K562 (cell line): ENCODE results near the gene TMEM69. TPM values are rescaled to one million over a fixed set of nuclear protein-coding genes. Genes with fewer than 3 reads are reported as not detected.

Experiments used
- ATAC-seq: fragments of 200-7000 bp; cut with Tn5 transposase; 3 replicates; pipeline ENCODE4 v1.9.1; 2020; ENCODE audit warnings: moderate library complexity
- BruUV-seq: library from RNA; stranded (reverse); fragments of 400-500 nt; replicated peaks from 2 replicates; lab custom pipeline; 2021; lab: Mats Ljungman, UMichigan
- CTCF ChIA-PET: fragments of 300-600 bp; formaldehyde crosslinking; extraction: SDS; loops from one replicate; lab custom pipeline; 2021; ENCODE audit warnings: low intra/inter-chr PET ratio; lab: Yijun Ruan, JAX
- POLR2A ChIA-PET: fragments of 300-600, 350-650 bp; sonication (Branson Sonifier 250); formaldehyde crosslinking; extraction: SDS; loops from one replicate; lab custom pipeline; 2021; ENCODE audit warnings: antibody characterized with exemption, inconsistent platforms; lab: Yijun Ruan, JAX
- DNase-seq, 4 experiments: peaks; one replicate each; pipeline versions ENCODE4 v3.0.0 to v3.0.0-alpha.2; 2011 to 2018; ENCODE audit warnings: low spot score in 3 of 4, mixed read lengths in 3 of 4; ENCODE audit errors: extremely low read depth in 1 of 4
- FAIRE-seq: peaks from 2 replicates; lab custom pipeline; 2011; peaks lifted over from hg19 to GRCh38; lab: Jason Lieb, UNC
- H2AFZ ChIP-seq: 2 replicates; pipeline ENCODE4 v1.6.0; 2011; ENCODE audit warnings: low read depth, low read length, control low read depth, inconsistent platforms
- H3K27ac ChIP-seq: fragments of 200-600 bp; 3 replicates; pipeline ENCODE4 v1.8.0; 2011; ENCODE audit warnings: low read depth, mild to moderate bottlenecking, control low read depth, inconsistent platforms, low read length, moderate library complexity, mixed read lengths; ENCODE audit errors: extremely low read depth
- H3K27me3 ChIP-seq, 2 experiments: fragments of 300-600 bp in 1 of 2; 2 replicates in 1 of 2; 3 replicates in 1 of 2; pipeline versions ENCODE4 v1.6.0 to v1.8.0; 2011; ENCODE audit warnings: inconsistent platforms in 2 of 2, low read length in 2 of 2, mild to moderate bottlenecking in 1 of 2, mixed read lengths in 1 of 2, moderate library complexity in 1 of 2; ENCODE audit not compliant: control insufficient read depth in 2 of 2, insufficient read depth in 2 of 2
- H3K36me3 ChIP-seq: fragments of 300-600 bp; 3 replicates; pipeline ENCODE4 v1.8.0; 2011; ENCODE audit warnings: mild to moderate bottlenecking, low read length, inconsistent platforms; ENCODE audit not compliant: control insufficient read depth, insufficient read depth
- H3K4me1 ChIP-seq, 2 experiments: fragments of 200-600 bp in 1 of 2; replicated peaks in 1 of 2; 2 replicates in 1 of 2; 3 replicates in 1 of 2; pipeline versions ENCODE4 v1.5.1 to v1.8.0; 2011; ENCODE audit warnings: inconsistent platforms in 2 of 2, low read length in 2 of 2, mild to moderate bottlenecking in 1 of 2, mixed read lengths in 1 of 2, moderate library complexity in 1 of 2; ENCODE audit not compliant: control insufficient read depth in 2 of 2, insufficient read depth in 2 of 2
- H3K4me2 ChIP-seq: 2 replicates; pipeline ENCODE4 v1.6.1; 2011; ENCODE audit warnings: low read length, control low read depth, inconsistent platforms, mixed read lengths; ENCODE audit not compliant: insufficient read depth
- H3K4me3 ChIP-seq: fragments of 200-600 bp; sonication (generic), shearing (Covaris generic); 2 replicates; pipeline ENCODE4 v1.5.1; 2016; ENCODE audit warnings: control low read depth, inconsistent platforms
- H3K79me2 ChIP-seq: fragments of 200-600 bp; 3 replicates; pipeline ENCODE4 v1.8.0; 2011; ENCODE audit warnings: low read length, inconsistent platforms; ENCODE audit not compliant: control insufficient read depth, insufficient read depth
- H3K9ac ChIP-seq, 2 experiments: 2 replicates each; pipeline versions ENCODE4 v1.6.0 to v1.6.1; 2011; ENCODE audit warnings: low read depth in 2 of 2, low read length in 2 of 2, control low read depth in 1 of 2, inconsistent platforms in 1 of 2, mild to moderate bottlenecking in 1 of 2, mixed read lengths in 1 of 2; ENCODE audit not compliant: insufficient read depth in 1 of 2
- H3K9me1 ChIP-seq: one replicate; pipeline ENCODE4 v1.6.0; 2011; ENCODE audit warnings: inconsistent platforms, mild to moderate bottlenecking, low read length, moderate library complexity; ENCODE audit not compliant: control insufficient read depth, insufficient read depth
- H3K9me3 ChIP-seq: replicated peaks from 2 replicates; pipeline ENCODE4 v1.5.1; 2011; ENCODE audit warnings: low read depth, low read length, inconsistent platforms; ENCODE audit not compliant: control insufficient read depth, insufficient read depth
- H4K20me1 ChIP-seq: replicated peaks from 2 replicates; pipeline ENCODE4 v1.6.1; 2011; ENCODE audit warnings: low read length, inconsistent platforms, mixed read lengths; ENCODE audit not compliant: control insufficient read depth, insufficient read depth
- ARID2 ChIP-seq: fragments of 450-650 bp; IDR thresholded peaks from 2 replicates; pipeline ENCODE4 v1.6.1; 2017; ENCODE audit warnings: antibody characterized with exemption, mild to moderate bottlenecking
- CREM ChIP-seq: IDR thresholded peaks from 2 replicates; pipeline ENCODE4 v1.6.1; 2014; ENCODE audit warnings: antibody characterized with exemption, low read depth
- HDAC6 ChIP-seq: IDR thresholded peaks from 2 replicates; pipeline ENCODE4 v1.6.1; 2012; ENCODE audit warnings: low read depth, mild to moderate bottlenecking, control low read depth, inconsistent platforms, low read length, moderate library complexity
- MEF2A ChIP-seq: IDR thresholded peaks from 2 replicates; pipeline ENCODE4 v1.6.1; 2011; ENCODE audit warnings: low read depth, mild to moderate bottlenecking, low read length, moderate library complexity; ENCODE audit not compliant: control insufficient read depth
- PURB ChIP-seq: sonication (generic); formaldehyde crosslinking; IDR thresholded peaks from 2 replicates; pipeline ENCODE4 v1.9.0; 2021; ENCODE audit warnings: low read depth, mild to moderate bottlenecking, missing genetic modification reagents
- WGBS: fragments of 100-300 bp; shearing (Covaris generic); methylation state at CpG from one replicate; pipeline ENCODE4 v1.1.6; 2016; ENCODE audit warnings: low coverage, mixed read lengths; ENCODE audit not compliant: insufficient coverage; ENCODE audit errors: missing lambda C conversion rate; 5-methylcytosine and 5-hydroxymethylcytosine counted together
- in situ Hi-C: fragments of 300-500 bp; cut with MboI; formaldehyde crosslinking; loops from 4 replicates; pipeline ENCODE4 v1.15.0; 2018; ENCODE audit warnings: inconsistent platforms, mixed read lengths
- intact Hi-C: fragments of 100-400 bp; cut with micrococcal nuclease; formaldehyde crosslinking; loops from 2 replicates; pipeline ENCODE4 v1.14.2; 2022
- polyA plus RNA-seq, 8 experiments: library from polyadenylated mRNA; depleted of rRNA in 4 of 8; stranded (reverse) in 5 of 8; unstranded in 3 of 8; fragments of >200 nt; fragmentation: Nextera tagmentation in 2 of 8; fragmentation: Illumina TruSeq in 1 of 8; extraction: Ambion mirVana in 2 of 8; extraction: Trizol in 1 of 8; gene quantifications; 2 replicates each; pipeline versions ENCODE4 v1.2.1 to v1.2.3, GENCODE V29; 2011 to 2014; ENCODE audit warnings: inconsistent platforms in 1 of 8, missing spikeins in 1 of 8
- total RNA-seq, 7 experiments: library from RNA; depleted of rRNA in 6 of 7; stranded (reverse); fragments of >200 nt in 6 of 7; fragmentation: Illumina TruSeq in 2 of 7; extraction: Trizol in 2 of 7; gene quantifications; 2 replicates each; pipeline versions ENCODE4 v1.2.1 to v1.2.3, GENCODE V29; 2011 to 2021; ENCODE audit warnings: low replicate concordance in 1 of 7
- TF ChIP-seq, protein P1 (sequence below): fragments of 250-450 bp; sonication (Bioruptor Pico); IDR thresholded peaks from 2 replicates; pipeline ENCODE4 v1.9.0; 2021; ENCODE audit warnings: mild to moderate bottlenecking, inconsistent platforms
- TF ChIP-seq, protein P2 (sequence below): IDR thresholded peaks from 3 replicates; pipeline ENCODE4 v1.6.1; 2011; ENCODE audit warnings: borderline replicate concordance, mild to moderate bottlenecking, moderate library complexity; ENCODE audit not compliant: insufficient read length; ENCODE audit errors: extremely low read depth
- TF ChIP-seq, protein P3 (sequence below): fragments of 250-450 bp; sonication (Bioruptor Pico); IDR thresholded peaks from 2 replicates; pipeline ENCODE4 v1.6.1; 2021; ENCODE audit warnings: mild to moderate bottlenecking

The TMEM69 gene
- total and polyA plus RNA-seq, 9 of the 15 experiments (the other 6 are each of a cell fraction or from before 2014, with no cell fraction given), result 47.3 to 248 (median 103) TPM

DNA sequence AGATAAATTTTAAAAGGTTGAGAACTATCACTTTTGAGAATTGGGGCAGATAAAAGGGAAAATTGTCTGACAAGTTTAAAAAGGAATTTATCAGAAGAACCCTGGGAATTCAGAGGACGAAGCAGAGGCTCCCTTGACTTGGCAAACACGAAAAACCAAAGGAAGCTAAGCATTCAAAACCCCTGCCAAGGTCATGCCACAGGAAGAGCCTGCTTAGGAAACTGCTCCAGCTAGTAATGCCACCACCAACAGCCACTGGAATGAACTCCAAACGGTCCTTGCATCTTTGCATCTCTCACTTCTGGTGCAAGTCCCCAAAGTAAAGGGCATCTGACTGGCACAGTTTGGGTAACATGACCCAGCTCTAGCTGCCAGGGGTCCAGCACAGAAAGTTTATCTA, 8.9 kb upstream of the TMEM69 start:
- H3K4me1 ChIP-seq, result peaks cover 15 to 19% of the 10 kb centered on the region in 2 experiments
- peaks cover 96% of the 10 kb centered on the region for H3K79me2 ChIP-seq
- TF ChIP-seq MEF2A (no peak), CREM (no peak), HDAC6 (no peak), PURB (no peak), ARID2 (no peak)
- TF ChIP-seq, protein P1, sequence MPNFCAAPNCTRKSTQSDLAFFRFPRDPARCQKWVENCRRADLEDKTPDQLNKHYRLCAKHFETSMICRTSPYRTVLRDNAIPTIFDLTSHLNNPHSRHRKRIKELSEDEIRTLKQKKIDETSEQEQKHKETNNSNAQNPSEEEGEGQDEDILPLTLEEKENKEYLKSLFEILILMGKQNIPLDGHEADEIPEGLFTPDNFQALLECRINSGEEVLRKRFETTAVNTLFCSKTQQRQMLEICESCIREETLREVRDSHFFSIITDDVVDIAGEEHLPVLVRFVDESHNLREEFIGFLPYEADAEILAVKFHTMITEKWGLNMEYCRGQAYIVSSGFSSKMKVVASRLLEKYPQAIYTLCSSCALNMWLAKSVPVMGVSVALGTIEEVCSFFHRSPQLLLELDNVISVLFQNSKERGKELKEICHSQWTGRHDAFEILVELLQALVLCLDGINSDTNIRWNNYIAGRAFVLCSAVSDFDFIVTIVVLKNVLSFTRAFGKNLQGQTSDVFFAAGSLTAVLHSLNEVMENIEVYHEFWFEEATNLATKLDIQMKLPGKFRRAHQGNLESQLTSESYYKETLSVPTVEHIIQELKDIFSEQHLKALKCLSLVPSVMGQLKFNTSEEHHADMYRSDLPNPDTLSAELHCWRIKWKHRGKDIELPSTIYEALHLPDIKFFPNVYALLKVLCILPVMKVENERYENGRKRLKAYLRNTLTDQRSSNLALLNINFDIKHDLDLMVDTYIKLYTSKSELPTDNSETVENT (CRISPR knock-in tag), result no peak
- TF ChIP-seq, protein P2, sequence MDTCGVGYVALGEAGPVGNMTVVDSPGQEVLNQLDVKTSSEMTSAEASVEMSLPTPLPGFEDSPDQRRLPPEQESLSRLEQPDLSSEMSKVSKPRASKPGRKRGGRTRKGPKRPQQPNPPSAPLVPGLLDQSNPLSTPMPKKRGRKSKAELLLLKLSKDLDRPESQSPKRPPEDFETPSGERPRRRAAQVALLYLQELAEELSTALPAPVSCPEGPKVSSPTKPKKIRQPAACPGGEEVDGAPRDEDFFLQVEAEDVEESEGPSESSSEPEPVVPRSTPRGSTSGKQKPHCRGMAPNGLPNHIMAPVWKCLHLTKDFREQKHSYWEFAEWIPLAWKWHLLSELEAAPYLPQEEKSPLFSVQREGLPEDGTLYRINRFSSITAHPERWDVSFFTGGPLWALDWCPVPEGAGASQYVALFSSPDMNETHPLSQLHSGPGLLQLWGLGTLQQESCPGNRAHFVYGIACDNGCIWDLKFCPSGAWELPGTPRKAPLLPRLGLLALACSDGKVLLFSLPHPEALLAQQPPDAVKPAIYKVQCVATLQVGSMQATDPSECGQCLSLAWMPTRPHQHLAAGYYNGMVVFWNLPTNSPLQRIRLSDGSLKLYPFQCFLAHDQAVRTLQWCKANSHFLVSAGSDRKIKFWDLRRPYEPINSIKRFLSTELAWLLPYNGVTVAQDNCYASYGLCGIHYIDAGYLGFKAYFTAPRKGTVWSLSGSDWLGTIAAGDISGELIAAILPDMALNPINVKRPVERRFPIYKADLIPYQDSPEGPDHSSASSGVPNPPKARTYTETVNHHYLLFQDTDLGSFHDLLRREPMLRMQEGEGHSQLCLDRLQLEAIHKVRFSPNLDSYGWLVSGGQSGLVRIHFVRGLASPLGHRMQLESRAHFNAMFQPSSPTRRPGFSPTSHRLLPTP, result no peak
- TF ChIP-seq, protein P3, sequence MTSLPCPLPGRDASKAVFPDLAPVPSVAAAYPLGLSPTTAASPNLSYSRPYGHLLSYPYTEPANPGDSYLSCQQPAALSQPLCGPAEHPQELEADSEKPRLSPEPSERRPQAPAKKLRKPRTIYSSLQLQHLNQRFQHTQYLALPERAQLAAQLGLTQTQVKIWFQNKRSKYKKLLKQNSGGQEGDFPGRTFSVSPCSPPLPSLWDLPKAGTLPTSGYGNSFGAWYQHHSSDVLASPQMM, result no peak
- TF ChIP-seq, all 486 proteins: peak for 0
- peaks cover 3% of the 10 kb centered on the region for H3K9me1 ChIP-seq
- no peak overlapping the region for H3K9ac ChIP-seq
- in situ Hi-C loops (no loop called here), intact Hi-C loops (no loop called here)
- 53% methylated on average over 3 of the region's 3 CpGs for WGBS
- H3K27me3 ChIP-seq, result no peaks in the 10 kb centered on the region
- H3K36me3 ChIP-seq, result peaks cover 45% of the 10 kb centered on the region; the same call in 2 of the 3 replicates
- H4K20me1 ChIP-seq, result peaks cover 43% of the 10 kb centered on the region
- no TSS peak for BruUV-seq
- FAIRE-seq, result no peak
- H2AFZ ChIP-seq, result no peak overlapping the region
- CTCF ChIA-PET, result no interaction called here
- DNase-seq, result no peak
- no peak overlapping the region for H3K4me2 ChIP-seq
- POLR2A ChIA-PET, result interaction anchor here (1.2 to 2.1 kb wide), 3 partner anchors 10 to 34 kb away, joined by 3 to 10 read pairs (median 7); partner anchors contain the start of gene TMEM69
- no peaks in the 10 kb centered on the region for H3K9me3 ChIP-seq
- H3K4me3 ChIP-seq, result no peak overlapping the region
- ATAC-seq, result no peak
- no peak overlapping the region for H3K27ac ChIP-seq
